Kidney (tissue), 14 donors: Measurements from ENCODE around the gene CACNB1. TPM values are rescaled to one million over a fixed set of nuclear protein-coding genes. Genes with fewer than 3 reads are reported as not detected.

ENCODE experiments used
- DNase-seq, 5 donors: peaks; one replicate each; pipeline ENCODE4 v3.0.0-alpha.2; 2013 to 2020
- FAIRE-seq: peaks from 2 replicates; lab custom pipeline; 2012; peaks lifted over from hg19 to GRCh38; lab: Jason Lieb, UNC
- H3K27ac ChIP-seq, 2 donors: one replicate each; pipeline ENCODE4 v1.7.0; 2013; ENCODE audit warnings: low read depth in 2 of 2, low read length in 2 of 2, inconsistent platforms in 1 of 2
- H3K27me3 ChIP-seq: one replicate; pipeline ENCODE4 v1.7.1; 2013; ENCODE audit warnings: low read length, inconsistent platforms; ENCODE audit not compliant: control insufficient read depth, insufficient read depth
- H3K36me3 ChIP-seq, 3 donors: one replicate each; pipeline versions ENCODE4 v1.7.0 to v1.7.1; 2013; ENCODE audit warnings: low read length in 3 of 3, control low read depth in 1 of 3, inconsistent platforms in 1 of 3; ENCODE audit not compliant: insufficient read depth in 3 of 3, control insufficient read depth in 2 of 3
- H3K4me1 ChIP-seq, 3 donors: one replicate each; pipeline versions ENCODE4 v1.7.0 to v1.7.1; 2013; ENCODE audit warnings: low read length in 3 of 3, inconsistent platforms in 1 of 3, low read depth in 1 of 3; ENCODE audit not compliant: control insufficient read depth in 2 of 3, insufficient read depth in 2 of 3
- H3K4me3 ChIP-seq, 3 donors: one replicate each; pipeline versions ENCODE4 v1.7.0 to v1.8.1; 2013; ENCODE audit warnings: low read length in 3 of 3, control low read depth in 1 of 3, inconsistent platforms in 1 of 3
- H3K9ac ChIP-seq, 3 donors: one replicate each; pipeline versions ENCODE4 v1.7.0 to v1.7.1; 2013; ENCODE audit warnings: low read length in 3 of 3, control low read depth in 1 of 3, inconsistent platforms in 1 of 3
- H3K9me3 ChIP-seq, 3 donors: one replicate each; pipeline versions ENCODE4 v1.7.0 to v1.7.1; 2013; ENCODE audit warnings: low read length in 3 of 3, control low read depth in 1 of 3, inconsistent platforms in 1 of 3; ENCODE audit not compliant: control insufficient read depth in 2 of 3, insufficient read depth in 1 of 3
- CTCF ChIP-seq: IDR thresholded peaks from 3 replicates; pipeline ENCODE4 v1.5.1; 2012; ENCODE audit warnings: mild to moderate bottlenecking, moderate library complexity, borderline replicate concordance; ENCODE audit not compliant: insufficient read depth; ENCODE audit errors: extremely low read depth
- intact Hi-C: fragments of 100-400 bp; cut with DNase I; formaldehyde crosslinking; loops from one replicate; pipeline ENCODE4 v1.11.1; 2022
- polyA plus RNA-seq: library from polyadenylated mRNA; stranded (reverse); fragments of 350-450 nt; fragmentation: Illumina TruSeq; extraction: RNeasy Lipid Tissue Mini Kit (QIAGEN cat#74804); gene quantifications from one replicate; pipeline ENCODE4 v1.2.3, GENCODE V29; 2014; ENCODE audit warnings: low read depth, low replicate concordance; ENCODE audit not compliant: insufficient read depth
- total RNA-seq: library from RNA; stranded (reverse); fragmentation: NEBNext Ultra II Directional; extraction: Animal tissue kit (Norgen Biotek cat#: 25700); gene quantifications from one replicate; pipeline ENCODE4 v1.2.1, GENCODE V29; 2021
- donor health status: control.
- donor health status: control.
- donor health status: control.
- donor health status: control.
- donor health status: control.
- donor health status: DM: yes; HTN: yes; CAD: no.
- donor health status: Normal renal cell carcinoma (clear cell type).

Gene CACNB1
- total and polyA plus RNA-seq, 2 donors from 2014 or later: 1.4 to 9.9 TPM

- Histone ChIP-seq H3K9ac (no peak overlapping the region), H3K4me3 (peak overlapping the region in 1 of 3 donors; percentile 21), H3K4me1 (peaks cover 0 to 10% (median 8%) of the 10 kb centered on the region in 3 donors), H3K9me3 (no peaks in the 10 kb centered on the region), H3K27ac (no peak overlapping the region), H3K36me3 (no peaks in the 10 kb centered on the region), H3K27me3 (no peaks in the 10 kb centered on the region)
- intact Hi-C loops: loop anchor here (10.0 kb wide), 1 partner anchor 166 kb away; no protein-coding TSS in a partner anchor
- no peak for TF ChIP-seq CTCF
- no peak for DNase-seq
- no peak for FAIRE-seq
These were observed 46.7 kb downstream of the CACNB1 start for GRCh38 chr17:39150795-39151149.

GRCh38 chr17:39150104-39150634, 47.3 kb downstream of the CACNB1 start:
- intact Hi-C loops: loop anchor here (10.0 kb wide), 1 partner anchor 165 kb away; no protein-coding TSS in a partner anchor
- Histone ChIP-seq H3K36me3 (no peaks in the 10 kb centered on the region), H3K9ac (no peak overlapping the region), H3K27me3 (no peaks in the 10 kb centered on the region), H3K27ac (no peak overlapping the region), H3K9me3 (no peaks in the 10 kb centered on the region), H3K4me3 (no peak overlapping the region), H3K4me1 (peaks cover 0 to 10% (median 8%) of the 10 kb centered on the region in 3 donors)
- DNase-seq (no peak), FAIRE-seq (no peak)
- no peak for TF ChIP-seq CTCF

- TF ChIP-seq CTCF: no peak
- H3K4me3 ChIP-seq: no peak overlapping the region
- intact Hi-C loops: loop anchor here (10.0 kb wide), 1 partner anchor 73 kb away; no protein-coding TSS in a partner anchor
- DNase-seq (no peak), FAIRE-seq (no peak)
- no peak overlapping the region for H3K27ac ChIP-seq
- H3K27me3 ChIP-seq: no peaks in the 10 kb centered on the region
- H3K9ac ChIP-seq: no peak overlapping the region
- no peaks in the 10 kb centered on the region for H3K36me3 ChIP-seq
- no peaks in the 10 kb centered on the region for H3K9me3 ChIP-seq
- peaks cover 0 to 7% (median 0%) of the 10 kb centered on the region in 3 donors for H3K4me1 ChIP-seq
These were observed 50.0 kb downstream of the CACNB1 start for GRCh38 chr17:39147221-39148185.
